ENCODE data around the gene OBSCN.

OBSCN gene

GRCh38 chr1:228392111-228392936 lies 184.5 kb downstream of the OBSCN start:
- Histone ChIP-seq H3K36me3 (ENCODE audit: insufficient read depth, low read length) (peaks cover 5% of the 10 kb centered on the region; the same call in 1 of the 2 replicates), H3K4me1 (ENCODE audit: insufficient read depth, low read length) (no peaks in the 10 kb centered on the region), H3K9me3 (ENCODE audit: control insufficient read depth, insufficient read depth, low read length) (no peaks in the 10 kb centered on the region), H3K9ac (ENCODE audit: low read depth, low read length) (no peak overlapping the region)

- Histone ChIP-seq H3K4me1 (ENCODE audit: insufficient read depth, low read length) (no peaks in the 10 kb centered on the region), H3K9me3 (ENCODE audit: control insufficient read depth, insufficient read depth, low read length) (no peaks in the 10 kb centered on the region), H3K36me3 (ENCODE audit: insufficient read depth, low read length) (peaks cover 8% of the 10 kb centered on the region; the same call in 1 of the 2 replicates), H3K9ac (ENCODE audit: low read depth, low read length) (no peak overlapping the region)
Measured at GRCh38 chr1:228393268-228393701, 185.4 kb downstream of the OBSCN start.

GRCh38 chr1:228393811-228394570 lies 186.1 kb downstream of the OBSCN start:
- Histone ChIP-seq H3K36me3 (ENCODE audit: insufficient read depth, low read length) (peaks cover 9% of the 10 kb centered on the region; the same call in 1 of the 2 replicates), H3K9me3 (ENCODE audit: control insufficient read depth, insufficient read depth, low read length) (no peaks in the 10 kb centered on the region), H3K9ac (ENCODE audit: low read depth, low read length) (no peak overlapping the region), H3K4me1 (ENCODE audit: insufficient read depth, low read length) (no peaks in the 10 kb centered on the region)

- Histone ChIP-seq H3K4me1 (ENCODE audit: insufficient read depth, low read length) (no peaks in the 10 kb centered on the region), H3K36me3 (ENCODE audit: insufficient read depth, low read length) (peaks cover 11% of the 10 kb centered on the region), H3K9ac (ENCODE audit: low read depth, low read length) (no peak overlapping the region), H3K9me3 (ENCODE audit: control insufficient read depth, insufficient read depth, low read length) (no peaks in the 10 kb centered on the region)
Measured at GRCh38 chr1:228394571-228395394, 186.9 kb downstream of the OBSCN start.

- no peaks in the 10 kb centered on the region for H3K4me1 ChIP-seq (ENCODE audit: insufficient read depth, low read length)
- H3K9me3 ChIP-seq (ENCODE audit: control insufficient read depth, insufficient read depth, low read length): no peaks in the 10 kb centered on the region
- H3K36me3 ChIP-seq (ENCODE audit: insufficient read depth, low read length): peaks cover 11% of the 10 kb centered on the region
- no peak overlapping the region for H3K9ac ChIP-seq (ENCODE audit: low read depth, low read length)
Measured at GRCh38 chr1:228396770-228397662, 189.2 kb downstream of the OBSCN start.

- Histone ChIP-seq H3K36me3 (ENCODE audit: insufficient read depth, low read length) (peaks cover 11% of the 10 kb centered on the region), H3K9me3 (ENCODE audit: control insufficient read depth, insufficient read depth, low read length) (no peaks in the 10 kb centered on the region), H3K4me1 (ENCODE audit: insufficient read depth, low read length) (no peaks in the 10 kb centered on the region), H3K9ac (ENCODE audit: low read depth, low read length) (no peak overlapping the region)
Measured at GRCh38 chr1:228397966-228398365, 190.1 kb downstream of the OBSCN start.

- Histone ChIP-seq H3K4me1 (ENCODE audit: insufficient read depth, low read length) (no peaks in the 10 kb centered on the region), H3K36me3 (ENCODE audit: insufficient read depth, low read length) (peaks cover 11% of the 10 kb centered on the region), H3K9me3 (ENCODE audit: control insufficient read depth, insufficient read depth, low read length) (no peaks in the 10 kb centered on the region), H3K9ac (ENCODE audit: low read depth, low read length) (no peak overlapping the region)
Measured at GRCh38 chr1:228398741-228399461, 191.1 kb downstream of the OBSCN start.

GRCh38 chr1:228399531-228400236 lies 191.8 kb downstream of the OBSCN start:
- Histone ChIP-seq H3K36me3 (ENCODE audit: insufficient read depth, low read length) (peaks cover 15% of the 10 kb centered on the region), H3K4me1 (ENCODE audit: insufficient read depth, low read length) (no peaks in the 10 kb centered on the region), H3K9ac (ENCODE audit: low read depth, low read length) (no peak overlapping the region), H3K9me3 (ENCODE audit: control insufficient read depth, insufficient read depth, low read length) (no peaks in the 10 kb centered on the region)

- H3K4me1 ChIP-seq (ENCODE audit: insufficient read depth, low read length): peaks cover 5% of the 10 kb centered on the region
- H3K9me3 ChIP-seq (ENCODE audit: control insufficient read depth, insufficient read depth, low read length): no peaks in the 10 kb centered on the region
- H3K9ac ChIP-seq (ENCODE audit: low read depth, low read length): no peak overlapping the region
- peaks cover 15% of the 10 kb centered on the region for H3K36me3 ChIP-seq (ENCODE audit: insufficient read depth, low read length)
Measured at GRCh38 chr1:228400237-228400651, 192.4 kb downstream of the OBSCN start.

- Histone ChIP-seq H3K9me3 (ENCODE audit: control insufficient read depth, insufficient read depth, low read length) (no peaks in the 10 kb centered on the region), H3K9ac (ENCODE audit: low read depth, low read length) (no peak overlapping the region), H3K36me3 (ENCODE audit: insufficient read depth, low read length) (peaks cover 15% of the 10 kb centered on the region), H3K4me1 (ENCODE audit: insufficient read depth, low read length) (peaks cover 5% of the 10 kb centered on the region)
Measured at GRCh38 chr1:228400692-228401454, 193.0 kb downstream of the OBSCN start.

GRCh38 chr1:228401782-228402640 lies 194.2 kb downstream of the OBSCN start:
- H3K36me3 ChIP-seq (ENCODE audit: insufficient read depth, low read length): peaks cover 10% of the 10 kb centered on the region
- H3K9me3 ChIP-seq (ENCODE audit: control insufficient read depth, insufficient read depth, low read length): no peaks in the 10 kb centered on the region
- peaks cover 5% of the 10 kb centered on the region for H3K4me1 ChIP-seq (ENCODE audit: insufficient read depth, low read length)
- H3K9ac ChIP-seq (ENCODE audit: low read depth, low read length): no peak overlapping the region
